HS-27A (cell line): Measurements from ENCODE around the gene VAMP8.
"Not testable (repeated sequence)": the region's sequence is repeated elsewhere in the genome, so short reads cannot be mapped to it uniquely, and the experiment has no call there.

ENCODE experiments used
- DNase-seq: peaks from one replicate; pipeline ENCODE4 v3.0.0-alpha.2; 2012; ENCODE audit warnings: low read depth, missing footprints

VAMP8 gene

GRCh38 chr2:85577386-85578242, at the start of gene VAMP8:
TSS of gene VAMP8 (plus strand) at chr2:85577586. CDS start at chr2:85577647, 61 bp downstream.
- DNase-seq = no peak

- DNase-seq = no peak
Observed at GRCh38 chr2:85527787-85528186, 49.6 kb upstream of the VAMP8 start.

GRCh38 chr2:85528355-85528754, 49.0 kb upstream of the VAMP8 start:
- no peak for DNase-seq

- no peak for DNase-seq
Observed at GRCh38 chr2:85529809-85530208, 47.6 kb upstream of the VAMP8 start.

- DNase-seq = no peak
Observed at GRCh38 chr2:85531589-85531988, 45.8 kb upstream of the VAMP8 start.

- no peak for DNase-seq
Observed at GRCh38 chr2:85534099-85534498, 43.3 kb upstream of the VAMP8 start.

GRCh38 chr2:85534881-85535280, 42.5 kb upstream of the VAMP8 start:
- DNase-seq = no peak

GRCh38 chr2:85536479-85536878, 40.9 kb upstream of the VAMP8 start:
- DNase-seq = no peak

GRCh38 chr2:85537600-85538506, 39.5 kb upstream of the VAMP8 start:
- no peak for DNase-seq

- DNase-seq = peak; percentile 93
Observed at GRCh38 chr2:85538507-85539360, 38.7 kb upstream of the VAMP8 start, which contains the start of gene MAT2A. TSS of gene MAT2A (plus strand) at chr2:85539168. CDS start at chr2:85539288, 120 bp downstream.

- no peak for DNase-seq
Observed at GRCh38 chr2:85539361-85540132, 37.8 kb upstream of the VAMP8 start.

- no peak for DNase-seq
Observed at GRCh38 chr2:85540133-85540648, 37.2 kb upstream of the VAMP8 start.

- DNase-seq = no peak
Observed at GRCh38 chr2:85541262-85541661, 36.1 kb upstream of the VAMP8 start.

GRCh38 chr2:85541753-85542457, 35.5 kb upstream of the VAMP8 start:
- no peak for DNase-seq

- no peak for DNase-seq
Observed at GRCh38 chr2:85542777-85543176, 34.6 kb upstream of the VAMP8 start.

GRCh38 chr2:85544254-85544691, 33.1 kb upstream of the VAMP8 start:
- not testable (repeated sequence) for DNase-seq

GRCh38 chr2:85544915-85545779, 32.2 kb upstream of the VAMP8 start:
- DNase-seq = not testable (repeated sequence)

GRCh38 chr2:85545780-85546240, 31.6 kb upstream of the VAMP8 start:
- DNase-seq = no peak
